ENCODE data around the gene HGD. TPM values are rescaled to one million over a fixed set of nuclear protein-coding genes. Genes with fewer than 3 reads are reported as not detected.

Gene HGD
- total and polyA plus RNA-seq, 2 donors from 2014 or later, result 72.0 to 251 TPM

- Histone ChIP-seq H3K9ac (ENCODE audit: low read length in 3 of 3) (no peak overlapping the region), H3K27ac (ENCODE audit: low read depth in 2 of 2, low read length in 2 of 2) (no peak overlapping the region), H3K36me3 (ENCODE audit: control insufficient read depth in 2 of 3, insufficient read depth in 3 of 3, low read length in 3 of 3) (peaks cover 0 to 16% (median 9%) of the 10 kb centered on the region in 3 donors), H3K9me3 (ENCODE audit: control insufficient read depth in 2 of 3, insufficient read depth in 1 of 3, low read length in 3 of 3) (no peaks in the 10 kb centered on the region), H3K27me3 (ENCODE audit: control insufficient read depth, insufficient read depth, low read length) (no peaks in the 10 kb centered on the region), H3K4me1 (ENCODE audit: control insufficient read depth in 2 of 3, insufficient read depth in 2 of 3, low read depth in 1 of 3, low read length in 3 of 3) (peaks cover 0 to 15% (median 4%) of the 10 kb centered on the region in 3 donors), H3K4me3 (ENCODE audit: low read length in 3 of 3) (no peak overlapping the region)
- intact Hi-C loops (cut with DNase I), result no loop called here
- TF ChIP-seq CTCF (IDR thresholded peaks at IDR 0.05; ENCODE audit: borderline replicate concordance, extremely low read depth, insufficient read depth), result no peak
- DNase-seq (no peak), FAIRE-seq (no peak)
Measured at GRCh38 chr3:120604382-120604781, 77.7 kb downstream of the HGD start.

- H3K9me3 ChIP-seq (ENCODE audit: control insufficient read depth in 2 of 3, insufficient read depth in 1 of 3, low read length in 3 of 3), result no peaks in the 10 kb centered on the region
- no peak for TF ChIP-seq CTCF (IDR thresholded peaks at IDR 0.05; ENCODE audit: borderline replicate concordance, extremely low read depth, insufficient read depth)
- H3K27me3 ChIP-seq (ENCODE audit: control insufficient read depth, insufficient read depth, low read length), result no peaks in the 10 kb centered on the region
- no peak overlapping the region for H3K9ac ChIP-seq (ENCODE audit: low read length in 3 of 3)
- no peak for FAIRE-seq
- intact Hi-C loops (cut with DNase I), result no loop called here
- no peak overlapping the region for H3K4me3 ChIP-seq (ENCODE audit: low read length in 3 of 3)
- H3K4me1 ChIP-seq (ENCODE audit: control insufficient read depth in 2 of 3, insufficient read depth in 2 of 3, low read depth in 1 of 3, low read length in 3 of 3), result peaks cover 0 to 25% (median 11%) of the 10 kb centered on the region in 3 donors
- H3K27ac ChIP-seq (ENCODE audit: low read depth in 2 of 2, low read length in 2 of 2), result no peak overlapping the region
- DNase-seq, result no peak
- H3K36me3 ChIP-seq (ENCODE audit: control insufficient read depth in 2 of 3, insufficient read depth in 3 of 3, low read length in 3 of 3), result peaks cover 0 to 25% (median 13%) of the 10 kb centered on the region in 3 donors
Measured at GRCh38 chr3:120602682-120603081, 79.4 kb downstream of the HGD start.

GRCh38 chr3:120601554-120601953 lies 80.5 kb downstream of the HGD start:
- Histone ChIP-seq H3K9ac (ENCODE audit: low read length in 3 of 3) (peak overlapping the region in 1 of 3 donors; percentile 26), H3K4me1 (ENCODE audit: control insufficient read depth in 2 of 3, insufficient read depth in 2 of 3, low read depth in 1 of 3, low read length in 3 of 3) (peaks cover 3 to 32% (median 14%) of the 10 kb centered on the region in 3 donors), H3K27me3 (ENCODE audit: control insufficient read depth, insufficient read depth, low read length) (no peaks in the 10 kb centered on the region), H3K36me3 (ENCODE audit: control insufficient read depth in 2 of 3, insufficient read depth in 3 of 3, low read length in 3 of 3) (peaks cover 0 to 31% (median 13%) of the 10 kb centered on the region in 3 donors), H3K9me3 (ENCODE audit: control insufficient read depth in 2 of 3, insufficient read depth in 1 of 3, low read length in 3 of 3) (no peaks in the 10 kb centered on the region), H3K27ac (ENCODE audit: low read depth in 2 of 2, low read length in 2 of 2) (no peak overlapping the region), H3K4me3 (ENCODE audit: low read length in 3 of 3) (no peak overlapping the region)
- intact Hi-C loops (cut with DNase I), result no loop called here
- no peak for TF ChIP-seq CTCF (IDR thresholded peaks at IDR 0.05; ENCODE audit: borderline replicate concordance, extremely low read depth, insufficient read depth)
- DNase-seq (peak in 2 of 5 donors; percentile 17 to 47), FAIRE-seq (peak; percentile 21)

GRCh38 chr3:120599211-120599610 lies 82.8 kb downstream of the HGD start:
- intact Hi-C loops (cut with DNase I), result no loop called here
- H3K36me3 ChIP-seq (ENCODE audit: control insufficient read depth in 2 of 3, insufficient read depth in 3 of 3, low read length in 3 of 3), result peaks cover 0 to 31% (median 13%) of the 10 kb centered on the region in 3 donors

More at GRCh38 chr3:120599211-120599610, 82.8 kb downstream of the HGD start:
- Histone ChIP-seq H3K27ac (ENCODE audit: low read depth in 2 of 2, low read length in 2 of 2) (no peak overlapping the region), H3K9ac (ENCODE audit: low read length in 3 of 3) (peak overlapping the region in 1 of 3 donors; percentile 28), H3K4me1 (ENCODE audit: control insufficient read depth in 2 of 3, insufficient read depth in 2 of 3, low read depth in 1 of 3, low read length in 3 of 3) (peaks cover 3 to 32% (median 14%) of the 10 kb centered on the region in 3 donors), H3K4me3 (ENCODE audit: low read length in 3 of 3) (peak overlapping the region in 1 of 3 donors; percentile 9), H3K27me3 (ENCODE audit: control insufficient read depth, insufficient read depth, low read length) (no peaks in the 10 kb centered on the region), H3K9me3 (ENCODE audit: control insufficient read depth in 2 of 3, insufficient read depth in 1 of 3, low read length in 3 of 3) (no peaks in the 10 kb centered on the region)
- FAIRE-seq (no peak), DNase-seq (no peak)
- no peak for TF ChIP-seq CTCF (IDR thresholded peaks at IDR 0.05; ENCODE audit: borderline replicate concordance, extremely low read depth, insufficient read depth)
